Fibroblast of mammary gland (primary cell): ENCODE data around the gene NEDD4L.
A peak's percentile ranks its signal among the peaks of the same experiment; 100 is the strongest.

Source experiments
- DNase-seq: peaks from one replicate; pipeline ENCODE4 v3.0.0-alpha.2; 2010; ENCODE audit warnings: low read depth
- H3K4me3 ChIP-seq: 2 replicates; pipeline ENCODE4 v1.5.1; 2011; ENCODE audit warnings: low read depth, mild to moderate bottlenecking, low read length, moderate library complexity; ENCODE audit not compliant: control insufficient read depth
- CTCF ChIP-seq: conservative IDR thresholded peaks from 2 replicates; pipeline ENCODE4 v1.5.1; 2011; ENCODE audit warnings: low read depth, low read length, inconsistent platforms; ENCODE audit not compliant: control insufficient read depth, insufficient read depth

The NEDD4L gene

DNA sequence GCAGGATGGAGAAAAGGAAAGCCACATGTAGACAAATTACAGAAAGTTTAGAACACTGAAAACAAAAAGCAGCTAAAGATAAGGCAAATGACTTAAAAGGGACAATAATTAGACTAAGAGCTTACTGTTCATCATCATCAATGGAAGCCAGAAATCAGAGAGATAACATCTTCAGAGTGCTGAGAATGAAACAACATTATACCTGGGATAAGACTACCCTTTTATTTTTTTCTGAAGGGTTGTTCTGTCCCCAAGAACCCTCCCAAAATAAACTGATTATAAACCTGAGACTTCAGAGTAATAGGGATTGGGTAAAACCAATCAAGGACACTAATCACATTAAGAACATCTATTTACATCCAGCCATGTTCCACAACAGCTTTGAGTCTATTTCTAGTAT lies 6.9 kb upstream of the NEDD4L start:
- TF ChIP-seq CTCF: no peak
- no peak overlapping the region for H3K4me3 ChIP-seq
- no peak for DNase-seq

GRCh38 chr18:58038063-58038462 lies 6.0 kb upstream of the NEDD4L start:
- no peak for TF ChIP-seq CTCF
- DNase-seq: no peak
- H3K4me3 ChIP-seq: no peak overlapping the region

DNA sequence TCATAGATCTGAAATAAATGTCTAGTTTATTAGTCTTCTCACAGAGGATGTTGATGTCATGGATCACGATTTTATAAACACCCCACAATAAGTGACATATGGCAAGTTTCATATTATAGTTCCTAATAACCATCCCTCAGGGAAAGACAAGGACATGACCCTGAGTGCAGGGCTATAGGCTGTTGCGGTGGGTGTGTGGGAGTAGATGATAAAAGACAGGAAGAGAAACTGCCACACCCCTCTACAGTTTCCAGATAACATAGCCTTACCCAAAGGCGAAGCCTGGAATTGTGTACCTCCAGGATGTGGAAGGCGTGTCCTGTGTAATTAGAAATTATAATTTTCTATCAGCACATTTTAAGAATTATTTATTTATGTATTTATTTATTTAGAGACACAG lies 2.4 kb upstream of the NEDD4L start:
- TF ChIP-seq CTCF: no peak
- no peak for DNase-seq
- no peak overlapping the region for H3K4me3 ChIP-seq

- no peak for TF ChIP-seq CTCF
- no peak for DNase-seq
- peak overlapping the region; percentile 64 for H3K4me3 ChIP-seq
These were observed 1.1 kb upstream of the NEDD4L start for GRCh38 chr18:58042826-58043490.

GRCh38 chr18:58044370-58045241 lies 580 bp downstream of the NEDD4L start:
- peak; percentile 22 for DNase-seq
- no peak for TF ChIP-seq CTCF
- peak overlapping the region; percentile 52 for H3K4me3 ChIP-seq

DNA sequence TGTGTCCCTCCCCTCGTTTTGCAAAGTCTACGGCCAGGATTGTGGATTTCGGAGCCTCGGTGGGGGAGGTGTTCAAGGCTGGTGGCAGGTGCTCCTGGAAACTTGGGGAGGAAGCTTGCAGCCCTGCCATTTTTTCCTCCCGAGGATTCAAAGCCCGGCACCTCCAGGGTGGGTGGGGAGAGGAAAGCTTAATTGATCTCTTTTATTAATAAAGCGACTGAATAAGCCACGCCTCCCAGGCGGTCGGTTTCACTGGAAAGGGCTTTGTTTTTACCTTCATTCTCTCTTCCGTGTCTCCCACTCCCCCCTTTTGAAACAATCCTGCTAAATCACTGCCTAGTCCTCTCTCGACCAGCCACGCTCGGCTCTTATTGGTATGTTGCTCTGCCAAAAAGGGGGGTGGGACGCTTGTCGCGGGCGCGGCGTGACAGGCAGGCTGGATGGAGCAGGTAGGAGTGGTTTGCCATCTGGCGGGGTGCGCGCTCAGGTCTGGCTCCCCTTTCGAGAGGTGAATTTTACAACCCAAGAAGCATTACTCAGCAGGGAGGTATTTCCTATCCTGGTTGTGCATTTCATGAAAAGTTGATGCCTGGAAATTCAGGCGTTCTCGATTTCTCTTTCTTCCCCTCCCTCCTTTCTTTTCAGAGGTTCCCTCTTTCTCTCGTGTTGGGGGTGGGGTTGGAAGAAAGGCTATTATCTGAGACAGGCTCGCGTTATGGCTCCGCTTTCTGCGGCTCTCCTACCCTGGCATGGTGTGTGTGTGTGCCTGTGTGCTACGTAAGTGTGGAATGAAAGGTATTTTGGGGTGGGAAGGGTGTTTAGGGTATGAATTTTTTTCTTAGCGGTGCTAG lies 1.4 kb downstream of the NEDD4L start:
- H3K4me3 ChIP-seq: peak overlapping the region; percentile 52
- DNase-seq: no peak
- no peak for TF ChIP-seq CTCF
